ENCODE measurements around the gene SLC13A2.

DNA sequence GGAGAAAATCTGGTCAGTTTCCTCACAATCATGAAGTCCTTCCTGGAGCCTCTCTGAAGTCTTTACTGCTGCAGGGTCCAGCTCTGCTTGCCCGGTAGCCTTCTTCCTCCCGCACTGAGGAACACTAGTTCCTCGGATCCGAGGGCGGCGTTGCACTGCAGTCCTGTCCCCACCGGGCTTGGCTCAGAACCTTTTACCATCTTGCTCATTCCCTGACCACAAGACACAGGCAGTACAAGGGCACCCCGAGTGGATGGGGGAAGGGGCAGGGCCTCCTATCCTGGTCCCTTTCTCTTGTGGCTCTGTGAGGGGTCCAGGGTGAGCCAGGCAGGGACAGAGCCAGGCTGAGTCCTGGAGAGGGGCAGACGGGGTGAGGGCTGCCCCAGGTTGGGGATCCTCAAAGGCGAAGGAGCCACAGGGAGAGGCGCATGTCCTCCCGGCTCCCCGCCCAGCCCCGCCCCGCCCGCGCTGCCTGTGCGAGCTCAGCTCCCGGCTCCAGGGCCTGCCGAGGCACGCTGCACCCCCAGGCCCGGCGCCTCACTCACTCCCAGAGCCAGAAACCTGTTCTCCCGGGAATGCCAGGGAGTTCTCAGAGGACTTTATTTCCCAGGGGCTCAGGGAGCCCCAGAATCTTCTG lies 34.2 kb downstream of the SLC13A2 start:
- TF ChIP-seq, protein P1, sequence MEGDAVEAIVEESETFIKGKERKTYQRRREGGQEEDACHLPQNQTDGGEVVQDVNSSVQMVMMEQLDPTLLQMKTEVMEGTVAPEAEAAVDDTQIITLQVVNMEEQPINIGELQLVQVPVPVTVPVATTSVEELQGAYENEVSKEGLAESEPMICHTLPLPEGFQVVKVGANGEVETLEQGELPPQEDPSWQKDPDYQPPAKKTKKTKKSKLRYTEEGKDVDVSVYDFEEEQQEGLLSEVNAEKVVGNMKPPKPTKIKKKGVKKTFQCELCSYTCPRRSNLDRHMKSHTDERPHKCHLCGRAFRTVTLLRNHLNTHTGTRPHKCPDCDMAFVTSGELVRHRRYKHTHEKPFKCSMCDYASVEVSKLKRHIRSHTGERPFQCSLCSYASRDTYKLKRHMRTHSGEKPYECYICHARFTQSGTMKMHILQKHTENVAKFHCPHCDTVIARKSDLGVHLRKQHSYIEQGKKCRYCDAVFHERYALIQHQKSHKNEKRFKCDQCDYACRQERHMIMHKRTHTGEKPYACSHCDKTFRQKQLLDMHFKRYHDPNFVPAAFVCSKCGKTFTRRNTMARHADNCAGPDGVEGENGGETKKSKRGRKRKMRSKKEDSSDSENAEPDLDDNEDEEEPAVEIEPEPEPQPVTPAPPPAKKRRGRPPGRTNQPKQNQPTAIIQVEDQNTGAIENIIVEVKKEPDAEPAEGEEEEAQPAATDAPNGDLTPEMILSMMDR (IDR thresholded peaks at IDR 0.05), result no peak
- no peak for TF ChIP-seq POLR2A (IDR thresholded peaks at IDR 0.05)

All from right lobe of liver (tissue), 4 donors.